RWPE2 (cell line): Measurements from ENCODE around the gene CST9L.
A peak's percentile ranks its signal among the peaks of the same experiment; 100 is the strongest.

Experiments
- ATAC-seq: fragments of 200-7000 bp; cut with Tn5 transposase; 3 replicates; pipeline ENCODE4 v1.9.1; 2021; ENCODE audit warnings: low read depth
- DNase-seq: peaks from one replicate; pipeline ENCODE4 v3.0.0-alpha.2; 2020; ENCODE audit warnings: low spot score
- H3K27ac ChIP-seq: fragments of 450-650 bp; 2 replicates; pipeline ENCODE4 v1.5.1; 2017; ENCODE audit warnings: mild to moderate bottlenecking; ENCODE audit not compliant: poor library complexity, severe bottlenecking
- H3K27me3 ChIP-seq: fragments of 250-450 bp; sonication (Bioruptor Pico); 2 replicates; pipeline ENCODE4 v1.5.1; 2021; ENCODE audit warnings: mild to moderate bottlenecking, moderate library complexity; ENCODE audit not compliant: insufficient read depth, poor library complexity, severe bottlenecking
- H3K36me3 ChIP-seq: fragments of 250-450 bp; sonication (Bioruptor Pico); 2 replicates; pipeline ENCODE4 v1.5.1; 2020; ENCODE audit warnings: low read depth, mild to moderate bottlenecking, moderate library complexity
- H3K4me1 ChIP-seq: fragments of 250-450 bp; sonication (Bioruptor Pico); 2 replicates; pipeline ENCODE4 v1.5.1; 2021; ENCODE audit warnings: mild to moderate bottlenecking, moderate library complexity; ENCODE audit not compliant: insufficient read depth, poor library complexity, severe bottlenecking
- H3K4me3 ChIP-seq: fragments of 250-450 bp; sonication (Bioruptor Pico); 2 replicates; pipeline ENCODE4 v1.5.1; 2021; ENCODE audit warnings: mild to moderate bottlenecking, moderate library complexity; ENCODE audit not compliant: severe bottlenecking
- H3K9me3 ChIP-seq: fragments of 250-450 bp; sonication (Bioruptor Pico); 2 replicates; pipeline ENCODE4 v1.5.1; 2021; ENCODE audit warnings: mild to moderate bottlenecking, moderate library complexity; ENCODE audit not compliant: severe bottlenecking
- CTCF ChIP-seq: fragments of 450-650 bp; IDR thresholded peaks from one replicate; pipeline ENCODE4 v1.5.1; 2017; ENCODE audit warnings: mild to moderate bottlenecking, moderate library complexity; ENCODE audit not compliant: poor library complexity, severe bottlenecking

Gene CST9L

GRCh38 chr20:23608251-23608846 is 40.1 kb upstream of the CST9L start:
- TF ChIP-seq CTCF: no peak
- DNase-seq (no peak), ATAC-seq (no peak)
- H3K4me1 ChIP-seq: no peaks in the 10 kb centered on the region
- no peaks in the 10 kb centered on the region for H3K36me3 ChIP-seq
- no peak overlapping the region for H3K4me3 ChIP-seq
- no peaks in the 10 kb centered on the region for H3K27me3 ChIP-seq
- H3K9me3 ChIP-seq: no peaks in the 10 kb centered on the region
- H3K27ac ChIP-seq: no peak overlapping the region

- Histone ChIP-seq H3K4me3 (no peak overlapping the region), H3K27me3 (no peaks in the 10 kb centered on the region), H3K36me3 (no peaks in the 10 kb centered on the region), H3K9me3 (no peaks in the 10 kb centered on the region), H3K27ac (no peak overlapping the region), H3K4me1 (no peaks in the 10 kb centered on the region)
- DNase-seq (no peak), ATAC-seq (no peak)
- no peak for TF ChIP-seq CTCF
Measured at GRCh38 chr20:23607497-23608245, 39.4 kb upstream of the CST9L start.

- H3K36me3 ChIP-seq: no peaks in the 10 kb centered on the region
- H3K4me3 ChIP-seq: no peak overlapping the region
- DNase-seq: no peak
- ATAC-seq: peak; percentile 90
- H3K4me1 ChIP-seq: no peaks in the 10 kb centered on the region
- peak; percentile 96 for TF ChIP-seq CTCF
- no peak overlapping the region for H3K27ac ChIP-seq
- no peaks in the 10 kb centered on the region for H3K27me3 ChIP-seq
- H3K9me3 ChIP-seq: no peaks in the 10 kb centered on the region
Measured at GRCh38 chr20:23606652-23607049, 38.4 kb upstream of the CST9L start.

- ATAC-seq: no peak; the same call in 2 of the 3 replicates
- H3K36me3 ChIP-seq: no peaks in the 10 kb centered on the region
- TF ChIP-seq CTCF: no peak
Measured at GRCh38 chr20:23605867-23606651, 37.8 kb upstream of the CST9L start, which contains the start of gene CST9. Gene CST9, minus strand, starts transcription at chr20:23605917. Its CDS starts 53 bp downstream, at chr20:23605864.

More at GRCh38 chr20:23605867-23606651, 37.8 kb upstream of the CST9L start, which contains the start of gene CST9:
- H3K9me3 ChIP-seq: no peaks in the 10 kb centered on the region
- H3K4me3 ChIP-seq: no peak within 1 kb of the TSS
- no peak within 1 kb of the TSS for H3K27ac ChIP-seq
- no peaks in the 10 kb centered on the region for H3K4me1 ChIP-seq
- H3K27me3 ChIP-seq: no peaks in the 10 kb centered on the region
- no peak for DNase-seq
